OCI-LY1 (cell line): Measurements from ENCODE around the gene CREM.

Experiments
- H2AFZ ChIP-seq: fragments of 200-600 bp; sonication (generic), shearing (Covaris generic); 2 replicates; pipeline ENCODE4 v1.6.0; 2014; ENCODE audit warnings: antibody characterized with exemption, mild to moderate bottlenecking, low read length
- H3F3A ChIP-seq: fragments of 200-600 bp; sonication (generic), shearing (Covaris generic); 2 replicates; pipeline ENCODE4 v1.6.0; 2014; ENCODE audit warnings: mild to moderate bottlenecking, antibody characterized with exemption, low read length, moderate library complexity; ENCODE audit not compliant: insufficient read depth
- H3K27ac ChIP-seq: fragments of 200-600 bp; sonication (generic); 2 replicates; pipeline ENCODE4 v1.5.1; 2014; ENCODE audit warnings: low read length, mixed run types, mild to moderate bottlenecking, low read depth; ENCODE audit not compliant: poor library complexity, severe bottlenecking
- H3K27me3 ChIP-seq: fragments of 200-600 bp; sonication (generic); 2 replicates; pipeline ENCODE4 v1.6.0; 2014; ENCODE audit warnings: antibody characterized with exemption, mild to moderate bottlenecking, low read length, moderate library complexity; ENCODE audit not compliant: insufficient read depth
- H3K36me3 ChIP-seq: fragments of 200-600 bp; sonication (generic); 2 replicates; pipeline ENCODE4 v1.6.1; 2014; ENCODE audit warnings: mild to moderate bottlenecking, antibody characterized with exemption, low read length, moderate library complexity, mixed read lengths; ENCODE audit not compliant: insufficient read depth
- H3K4me1 ChIP-seq: fragments of 200-600 bp; sonication (generic); 2 replicates; pipeline ENCODE4 v1.5.1; 2014; ENCODE audit warnings: mild to moderate bottlenecking, low read length, moderate library complexity; ENCODE audit not compliant: insufficient read depth, severe bottlenecking
- H3K4me2 ChIP-seq: fragments of 200-600 bp; sonication (generic), shearing (Covaris generic); 2 replicates; pipeline ENCODE4 v1.6.1; 2014; ENCODE audit warnings: low read length
- H3K4me3 ChIP-seq: fragments of 200-600 bp; sonication (generic); 2 replicates; pipeline ENCODE4 v1.5.1; 2014; ENCODE audit warnings: low read length, low read depth, mild to moderate bottlenecking, mixed read lengths; ENCODE audit not compliant: poor library complexity, severe bottlenecking
- H3K79me2 ChIP-seq: fragments of 200-600 bp; shearing (Covaris generic); 2 replicates; pipeline ENCODE4 v1.6.1; 2016; ENCODE audit warnings: mixed run types, low read length, mixed read lengths; ENCODE audit not compliant: insufficient read depth
- H3K9ac ChIP-seq: fragments of 200-600 bp; sonication (generic), shearing (Covaris generic); 2 replicates; pipeline ENCODE4 v1.6.1; 2014; ENCODE audit warnings: mild to moderate bottlenecking, low read length, mixed read lengths
- H3K9me2 ChIP-seq: fragments of 200-600 bp; sonication (generic), shearing (Covaris generic); 2 replicates; pipeline ENCODE4 v1.6.1; 2014; ENCODE audit warnings: low read depth, mild to moderate bottlenecking, low read length, mixed read lengths
- H3K9me3 ChIP-seq: fragments of 200-600 bp; shearing (Covaris generic); 2 replicates; pipeline ENCODE4 v1.6.1; 2014; ENCODE audit warnings: low read length, mixed read lengths
- H4K20me1 ChIP-seq: fragments of 200-600 bp; sonication (generic), shearing (Covaris generic); 2 replicates; pipeline ENCODE4 v1.6.0; 2016; ENCODE audit warnings: mild to moderate bottlenecking, low read length; ENCODE audit not compliant: insufficient read depth
- CTCF ChIP-seq: fragments of 200-600 bp; sonication (generic), shearing (Covaris generic); IDR thresholded peaks from 2 replicates; pipeline ENCODE4 v1.5.1; 2017; ENCODE audit warnings: mild to moderate bottlenecking, antibody characterized with exemption, low read length, moderate library complexity, mixed read lengths
- EZH2 ChIP-seq: fragments of 200-600 bp; sonication (generic), shearing (Covaris generic); IDR thresholded peaks from 2 replicates; pipeline ENCODE4 v1.8.0; 2017; ENCODE audit warnings: borderline replicate concordance, mixed run types, mild to moderate bottlenecking, antibody characterized with exemption, low read length, moderate library complexity, mixed read lengths

Gene CREM

GRCh38 chr10:35200487-35200886 lies 73.8 kb downstream of the CREM start:
- Histone ChIP-seq H2AFZ (no peak overlapping the region), H3K36me3 (no peaks in the 10 kb centered on the region), H3K4me3 (no peak overlapping the region), H3F3A (no peaks in the 10 kb centered on the region), H3K9me3 (no peaks in the 10 kb centered on the region), H3K27me3 (no peaks in the 10 kb centered on the region), H3K9ac (no peak overlapping the region), H3K4me1 (peaks cover 16% of the 10 kb centered on the region), H3K79me2 (no peaks in the 10 kb centered on the region), H4K20me1 (no peaks in the 10 kb centered on the region), H3K27ac (no peak overlapping the region), H3K9me2 (no peaks in the 10 kb centered on the region), H3K4me2 (no peak overlapping the region)
- TF ChIP-seq EZH2 (no peak), CTCF (no peak)

- Histone ChIP-seq H3K9ac (no peak overlapping the region), H3K27me3 (no peaks in the 10 kb centered on the region), H3K27ac (no peak overlapping the region), H4K20me1 (no peaks in the 10 kb centered on the region), H3K4me1 (peaks cover 9% of the 10 kb centered on the region), H3F3A (no peaks in the 10 kb centered on the region), H3K79me2 (no peaks in the 10 kb centered on the region), H2AFZ (no peak overlapping the region), H3K4me2 (no peak overlapping the region), H3K9me2 (no peaks in the 10 kb centered on the region), H3K9me3 (no peaks in the 10 kb centered on the region), H3K36me3 (no peaks in the 10 kb centered on the region), H3K4me3 (no peak overlapping the region)
- no peak for TF ChIP-seq CTCF
- TF ChIP-seq EZH2 = no peak
These were observed 74.6 kb downstream of the CREM start for GRCh38 chr10:35201234-35201633.

- Histone ChIP-seq H3K4me3 (no peak overlapping the region), H3K27me3 (no peaks in the 10 kb centered on the region), H3K4me1 (peaks cover under 1% of the 10 kb centered on the region), H4K20me1 (no peaks in the 10 kb centered on the region), H3K79me2 (no peaks in the 10 kb centered on the region), H3F3A (no peaks in the 10 kb centered on the region), H3K4me2 (no peak overlapping the region), H3K27ac (no peak overlapping the region), H2AFZ (no peak overlapping the region), H3K36me3 (no peaks in the 10 kb centered on the region), H3K9me3 (no peaks in the 10 kb centered on the region), H3K9ac (no peak overlapping the region), H3K9me2 (no peaks in the 10 kb centered on the region)
- no peak for TF ChIP-seq EZH2
- no peak for TF ChIP-seq CTCF
These were observed 75.4 kb downstream of the CREM start for GRCh38 chr10:35202050-35202449.
